ENCODE data around the gene SEPTIN10. TPM values are rescaled to one million over a fixed set of nuclear protein-coding genes. Genes with fewer than 3 reads are reported as not detected.

The SEPTIN10 gene
- total and polyA plus RNA-seq, 2 donors (not counting 1 experiment from before 2014, with no cell fraction given): 90.3 to 99.4 TPM

GRCh38 chr2:109522063-109522374 is 91.7 kb downstream of the SEPTIN10 start:
- Histone ChIP-seq H3K79me2 (ENCODE audit: control insufficient read depth, insufficient read depth, low read length) (no peaks in the 10 kb centered on the region), H2AFZ (ENCODE audit: low read length) (no peak overlapping the region), H3K4me2 (ENCODE audit: extremely low read depth, insufficient read depth, low read length) (no peak overlapping the region), H3K27me3 (ENCODE audit: control insufficient read depth, insufficient read depth, low read length) (no peaks in the 10 kb centered on the region), H4K20me1 (ENCODE audit: control insufficient read depth, extremely low read depth, insufficient read depth, low read length) (no peaks in the 10 kb centered on the region), H3K9ac (ENCODE audit: insufficient read depth, low read length) (no peak overlapping the region), H3K4me1 (ENCODE audit: control insufficient read depth, extremely low read depth, insufficient read depth, low read length) (no peaks in the 10 kb centered on the region), H3K36me3 (ENCODE audit: control insufficient read depth, insufficient read depth, low read length) (no peaks in the 10 kb centered on the region), H3K4me3 (replicated peaks in 1 of 4; ENCODE audit: control extremely low read depth in 1 of 4, insufficient read depth in 1 of 4, low read depth in 3 of 4, low read length in 4 of 4) (no peak overlapping the region), H3K27ac (ENCODE audit: insufficient read depth, low read length) (no peak overlapping the region), H3K9me3 (ENCODE audit: control insufficient read depth, insufficient read depth, low read depth, low read length) (no peaks in the 10 kb centered on the region)
- no peak for DNase-seq (ENCODE audit: low read depth in 2 of 2)
- TF ChIP-seq EZH2 (IDR thresholded peaks at IDR 0.05; ENCODE audit: low read length, missing control alignments) (no peak), CTCF (conservative IDR thresholded peaks at IDR 0.05 in 1 of 2, IDR thresholded peaks at IDR 0.05 in 1 of 2; ENCODE audit: low read depth in 1 of 2, low read length in 2 of 2) (no peak)

DNA sequence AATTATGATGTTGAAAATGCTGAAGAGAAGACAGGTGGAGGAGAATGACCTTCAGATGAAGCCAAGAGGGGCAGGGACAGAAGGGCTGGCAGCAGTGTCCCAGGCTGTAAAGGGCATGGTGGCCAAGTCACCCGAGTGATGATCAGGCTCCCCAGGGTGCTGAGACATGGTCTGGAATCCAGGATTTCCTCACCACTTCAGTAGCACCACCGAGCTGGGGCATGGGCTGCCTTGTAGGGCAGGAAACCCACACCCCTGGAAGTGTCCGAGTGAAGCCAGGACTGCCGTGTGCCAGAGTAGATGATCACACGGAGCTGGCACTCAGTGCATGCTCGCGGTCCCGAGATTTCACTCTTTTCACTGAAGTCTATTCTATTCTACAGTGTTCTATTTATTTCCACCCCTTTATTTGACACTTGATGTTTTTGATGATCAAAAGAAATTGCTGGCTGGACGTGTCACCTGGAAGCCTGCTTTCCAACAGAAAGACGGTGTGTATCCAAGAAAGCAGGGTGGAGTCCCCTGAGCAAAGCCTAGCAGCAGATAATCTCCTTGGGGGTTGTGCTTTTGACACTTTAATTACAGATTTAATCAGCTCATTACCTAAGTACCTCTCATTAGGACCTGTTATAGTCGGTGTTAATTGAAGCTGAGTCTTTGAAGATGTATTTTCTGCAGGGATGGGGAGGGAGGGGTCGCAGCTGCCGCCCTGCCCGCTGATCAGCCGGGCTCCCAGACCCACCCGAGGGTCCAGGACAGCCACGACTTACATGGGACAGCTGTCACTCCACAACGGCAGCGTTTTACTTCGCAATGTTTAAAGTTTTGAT is 92.3 kb downstream of the SEPTIN10 start:
- DNase-seq (ENCODE audit: low read depth in 2 of 2): no peak
- TF ChIP-seq EZH2 (IDR thresholded peaks at IDR 0.05; ENCODE audit: low read length, missing control alignments): no peak
- no peak for TF ChIP-seq CTCF (conservative IDR thresholded peaks at IDR 0.05 in 1 of 2, IDR thresholded peaks at IDR 0.05 in 1 of 2; ENCODE audit: low read depth in 1 of 2, low read length in 2 of 2)
- no peaks in the 10 kb centered on the region for H3K79me2 ChIP-seq (ENCODE audit: control insufficient read depth, insufficient read depth, low read length)
- H4K20me1 ChIP-seq (ENCODE audit: control insufficient read depth, extremely low read depth, insufficient read depth, low read length): no peaks in the 10 kb centered on the region
- no peak overlapping the region for H2AFZ ChIP-seq (ENCODE audit: low read length)
- H3K27ac ChIP-seq (ENCODE audit: insufficient read depth, low read length): no peak overlapping the region
- H3K4me3 ChIP-seq (replicated peaks in 1 of 4; ENCODE audit: control extremely low read depth in 1 of 4, insufficient read depth in 1 of 4, low read depth in 3 of 4, low read length in 4 of 4): no peak overlapping the region
- H3K9ac ChIP-seq (ENCODE audit: insufficient read depth, low read length): no peak overlapping the region
- H3K4me1 ChIP-seq (ENCODE audit: control insufficient read depth, extremely low read depth, insufficient read depth, low read length): no peaks in the 10 kb centered on the region
- H3K4me2 ChIP-seq (ENCODE audit: extremely low read depth, insufficient read depth, low read length): no peak overlapping the region
- no peaks in the 10 kb centered on the region for H3K27me3 ChIP-seq (ENCODE audit: control insufficient read depth, insufficient read depth, low read length)
- H3K36me3 ChIP-seq (ENCODE audit: control insufficient read depth, insufficient read depth, low read length): no peaks in the 10 kb centered on the region
- H3K9me3 ChIP-seq (ENCODE audit: control insufficient read depth, insufficient read depth, low read depth, low read length): no peaks in the 10 kb centered on the region

GRCh38 chr2:109519513-109519912 is 94.3 kb downstream of the SEPTIN10 start:
- Histone ChIP-seq H3K27ac (ENCODE audit: insufficient read depth, low read length) (no peak overlapping the region), H4K20me1 (ENCODE audit: control insufficient read depth, extremely low read depth, insufficient read depth, low read length) (no peaks in the 10 kb centered on the region), H3K27me3 (ENCODE audit: control insufficient read depth, insufficient read depth, low read length) (no peaks in the 10 kb centered on the region), H3K9me3 (ENCODE audit: control insufficient read depth, insufficient read depth, low read depth, low read length) (no peaks in the 10 kb centered on the region), H3K4me3 (replicated peaks in 1 of 4; ENCODE audit: control extremely low read depth in 1 of 4, insufficient read depth in 1 of 4, low read depth in 3 of 4, low read length in 4 of 4) (no peak overlapping the region), H3K36me3 (ENCODE audit: control insufficient read depth, insufficient read depth, low read length) (no peaks in the 10 kb centered on the region), H2AFZ (ENCODE audit: low read length) (no peak overlapping the region), H3K4me2 (ENCODE audit: extremely low read depth, insufficient read depth, low read length) (no peak overlapping the region), H3K79me2 (ENCODE audit: control insufficient read depth, insufficient read depth, low read length) (no peaks in the 10 kb centered on the region), H3K4me1 (ENCODE audit: control insufficient read depth, extremely low read depth, insufficient read depth, low read length) (peaks cover 1% of the 10 kb centered on the region), H3K9ac (ENCODE audit: insufficient read depth, low read length) (no peak overlapping the region)
- no peak for TF ChIP-seq CTCF (conservative IDR thresholded peaks at IDR 0.05 in 1 of 2, IDR thresholded peaks at IDR 0.05 in 1 of 2; ENCODE audit: low read depth in 1 of 2, low read length in 2 of 2)
- no peak for TF ChIP-seq EZH2 (IDR thresholded peaks at IDR 0.05; ENCODE audit: low read length, missing control alignments)
- DNase-seq (ENCODE audit: low read depth in 2 of 2): no peak
